Posterior vena cava (tissue), 2 donors: ENCODE results near the gene APC. TPM values are rescaled to one million over a fixed set of nuclear protein-coding genes. Genes with fewer than 3 reads are reported as not detected.

Source experiments
- DNase-seq: peaks from one replicate; pipeline ENCODE4 v3.0.0-alpha.2; 2020; ENCODE audit warnings: low spot score
- intact Hi-C, 2 donors: fragments of 100-400 bp; cut with DNase I; formaldehyde crosslinking; loops; one replicate each; pipeline versions ENCODE4 v1.14.1 to v1.14.2; 2022 to 2023
- long read RNA-seq, 2 donors: library from polyadenylated mRNA; unstranded; transcript quantifications; one replicate each; pipeline ENCODE4 v2.0.0, GENCODE V29; 2020 to 2021
- total RNA-seq, 2 donors: library from RNA; stranded (reverse); fragmentation: NEBNext Ultra II Directional; extraction: Animal tissue kit (Norgen Biotek cat#: 25700); gene quantifications; one replicate each; pipeline ENCODE4 v1.2.1, GENCODE V29; 2021
- donor health status: DM: yes; HTN: yes; CAD: no.
- donor health status: DM: yes; HTN: yes; CAD: no.

The APC gene
- total RNA-seq, result 10 to 100 TPM; 48.3 to 50.1 TPM
- long read RNA-seq, donor 1, partial matches to known transcripts, result 0 of 8 reads
- long read RNA-seq, donor 1, other reads (novel, unspliced or antisense), result 8 of 8 reads
- long read RNA-seq, donor 2, partial matches to known transcripts, result 3 of 13 reads
- long read RNA-seq, donor 2, other reads (novel, unspliced or antisense), result 10 of 13 reads

- intact Hi-C loops, result no loop called here
- DNase-seq, result peak; percentile 98
Measured at GRCh38 chr5:112737463-112738190, at the start of gene APC. APC (plus strand) TSS chr5:112737885; CDS start chr5:112754891, 17,006 bp downstream.

- intact Hi-C loops, result no loop called here
- DNase-seq, result no peak
Measured at GRCh38 chr5:112689155-112689909, 48.4 kb upstream of the APC start.

GRCh38 chr5:112690605-112691338, 46.9 kb upstream of the APC start:
- intact Hi-C loops, result no loop called here
- DNase-seq, result no peak

GRCh38 chr5:112691339-112691680, 46.4 kb upstream of the APC start:
- intact Hi-C loops, result no loop called here

GRCh38 chr5:112691758-112692157, 45.9 kb upstream of the APC start:
- intact Hi-C loops, result no loop called here

More at GRCh38 chr5:112691339-112691680, 46.4 kb upstream of the APC start:
- DNase-seq, result no peak

GRCh38 chr5:112692472-112692871, 45.2 kb upstream of the APC start:
- intact Hi-C loops, result no loop called here
- DNase-seq, result no peak

More at GRCh38 chr5:112691758-112692157, 45.9 kb upstream of the APC start:
- no peak for DNase-seq

GRCh38 chr5:112693301-112693700, 44.4 kb upstream of the APC start:
- intact Hi-C loops, result no loop called here
- no peak for DNase-seq

- no peak for DNase-seq
- intact Hi-C loops, result no loop called here
Measured at GRCh38 chr5:112694853-112695709, 42.6 kb upstream of the APC start.

- DNase-seq, result no peak
- intact Hi-C loops, result no loop called here
Measured at GRCh38 chr5:112696786-112697185, 40.9 kb upstream of the APC start.

- intact Hi-C loops, result no loop called here
- DNase-seq, result no peak
Measured at GRCh38 chr5:112697322-112697721, 40.4 kb upstream of the APC start.

GRCh38 chr5:112697833-112698232, 39.9 kb upstream of the APC start:
- no peak for DNase-seq
- intact Hi-C loops, result no loop called here

- DNase-seq, result no peak
Measured at GRCh38 chr5:112703866-112704820, 33.5 kb upstream of the APC start.

GRCh38 chr5:112706446-112707016, 31.2 kb upstream of the APC start:
- DNase-seq, result no peak
- intact Hi-C loops, result no loop called here

More at GRCh38 chr5:112703866-112704820, 33.5 kb upstream of the APC start:
- intact Hi-C loops, result no loop called here

GRCh38 chr5:112707187-112708102, 30.2 kb upstream of the APC start:
- intact Hi-C loops, result no loop called here
- peak; percentile 99 for DNase-seq

- intact Hi-C loops, result no loop called here
- DNase-seq, result no peak
Measured at GRCh38 chr5:112708103-112708622, 29.5 kb upstream of the APC start.

GRCh38 chr5:112709416-112709815, 28.3 kb upstream of the APC start:
- intact Hi-C loops, result no loop called here
- no peak for DNase-seq
